ENCODE results near the gene HSPA6.
"Not testable (repeated sequence)": the region's sequence is repeated elsewhere in the genome, so short reads cannot be mapped to it uniquely, and the experiment has no call there.

The HSPA6 gene

GRCh38 chr1:161557506-161558450 is 33.4 kb downstream of the HSPA6 start:
- in situ Hi-C loops (cut with MboI; ENCODE audit: low sequenced_read_pairs), result not testable (repeated sequence)

- in situ Hi-C loops (cut with MboI; ENCODE audit: low sequenced_read_pairs), result not testable (repeated sequence)
Measured at GRCh38 chr1:161560960-161561715, 36.8 kb downstream of the HSPA6 start.

- in situ Hi-C loops (cut with MboI; ENCODE audit: low sequenced_read_pairs), result not testable (repeated sequence)
Measured at GRCh38 chr1:161562441-161562840, 38.1 kb downstream of the HSPA6 start.

- in situ Hi-C loops (cut with MboI; ENCODE audit: low sequenced_read_pairs), result not testable (repeated sequence)
Measured at GRCh38 chr1:161563522-161563921, 39.2 kb downstream of the HSPA6 start.

- in situ Hi-C loops (cut with MboI; ENCODE audit: low sequenced_read_pairs), result not testable (repeated sequence)
Measured at GRCh38 chr1:161566602-161566960, 42.2 kb downstream of the HSPA6 start.

- in situ Hi-C loops (cut with MboI; ENCODE audit: low sequenced_read_pairs), result not testable (repeated sequence)
Measured at GRCh38 chr1:161571703-161572102, 47.4 kb downstream of the HSPA6 start.

Measured in HL-60/S4 treated with phorbol 12-myristate 13-acetate at 8.2 ng/mL for 4 days and 3 days (cell line).